ENCODE data around the gene XBP1. TPM values are rescaled to one million over a fixed set of nuclear protein-coding genes. Genes with fewer than 3 reads are reported as not detected.

Gene XBP1
- total RNA-seq, 1 experiment from 2014 or later, result 81.3 TPM

DNA sequence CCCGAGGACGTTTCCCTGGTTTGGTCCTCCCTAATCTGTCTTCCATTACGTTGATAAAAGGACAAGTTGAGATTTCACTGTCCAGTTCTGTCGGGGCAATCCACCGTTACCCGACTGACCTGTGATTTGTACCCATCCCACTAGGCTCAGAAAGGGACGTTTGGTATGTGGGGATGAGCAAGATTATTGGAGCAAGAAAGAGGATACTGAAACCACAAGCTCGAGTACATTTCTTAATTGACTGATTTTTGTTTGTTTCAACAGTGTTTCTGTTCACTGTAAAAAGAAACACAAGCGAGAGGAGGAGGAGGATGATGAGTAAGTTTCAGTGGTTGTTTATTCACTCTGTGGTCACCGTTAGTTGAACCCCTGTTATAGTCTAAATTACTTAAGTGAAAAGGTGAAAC, 26.9 kb downstream of the XBP1 start:
- ChIA-PET POLR2A (interaction anchor here (1.4 kb wide), 1 partner anchor 27 kb away, joined by 4 read pairs; the partner anchor contains the start of gene XBP1), CTCF (interaction anchor here (0.7 kb wide), 1 partner anchor 17 kb away, joined by 3 read pairs; no protein-coding TSS in a partner anchor), RAD21 (ENCODE audit: low non-redundant PET in 1 of 2, low total read pairs in 2 of 2, uncharacterized antibody in 2 of 2, unreplicated experiment in 2 of 2) (no interaction called here)
- TF ChIP-seq FOSL1 (IDR thresholded peaks at IDR 0.05; ENCODE audit: low read depth) (no peak), POLR2AphosphoS5 (IDR thresholded peaks at IDR 0.05; ENCODE audit: low read depth, low read length) (no peak), ZBTB33 (IDR thresholded peaks at IDR 0.05; ENCODE audit: extremely low read depth, insufficient replicate concordance, low read length) (no peak), ZNF274 (IDR thresholded peaks at IDR 0.05; ENCODE audit: low read depth, low read length) (no peak), TCF7L2 (IDR thresholded peaks at IDR 0.05; ENCODE audit: borderline replicate concordance, extremely low read depth, insufficient read depth, insufficient read length) (no peak), EZH2 (IDR thresholded peaks at IDR 0.05) (no peak)
- TF ChIP-seq, protein P1, sequence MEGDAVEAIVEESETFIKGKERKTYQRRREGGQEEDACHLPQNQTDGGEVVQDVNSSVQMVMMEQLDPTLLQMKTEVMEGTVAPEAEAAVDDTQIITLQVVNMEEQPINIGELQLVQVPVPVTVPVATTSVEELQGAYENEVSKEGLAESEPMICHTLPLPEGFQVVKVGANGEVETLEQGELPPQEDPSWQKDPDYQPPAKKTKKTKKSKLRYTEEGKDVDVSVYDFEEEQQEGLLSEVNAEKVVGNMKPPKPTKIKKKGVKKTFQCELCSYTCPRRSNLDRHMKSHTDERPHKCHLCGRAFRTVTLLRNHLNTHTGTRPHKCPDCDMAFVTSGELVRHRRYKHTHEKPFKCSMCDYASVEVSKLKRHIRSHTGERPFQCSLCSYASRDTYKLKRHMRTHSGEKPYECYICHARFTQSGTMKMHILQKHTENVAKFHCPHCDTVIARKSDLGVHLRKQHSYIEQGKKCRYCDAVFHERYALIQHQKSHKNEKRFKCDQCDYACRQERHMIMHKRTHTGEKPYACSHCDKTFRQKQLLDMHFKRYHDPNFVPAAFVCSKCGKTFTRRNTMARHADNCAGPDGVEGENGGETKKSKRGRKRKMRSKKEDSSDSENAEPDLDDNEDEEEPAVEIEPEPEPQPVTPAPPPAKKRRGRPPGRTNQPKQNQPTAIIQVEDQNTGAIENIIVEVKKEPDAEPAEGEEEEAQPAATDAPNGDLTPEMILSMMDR (IDR thresholded peaks at IDR 0.05 in 2 of 3, conservative IDR thresholded peaks at IDR 0.05 in 1 of 3; ENCODE audit: borderline replicate concordance in 1 of 3, insufficient read depth in 1 of 3, low read depth in 2 of 3, low read length in 2 of 3), result no peak
- DNase-seq (ENCODE audit: low read depth, low spot score) (no peak), ATAC-seq (no peak)
- Histone ChIP-seq H3K4me3 (replicated peaks in 1 of 2; ENCODE audit: low read depth in 1 of 2, low read length in 2 of 2) (peak overlapping the region; percentile 80 to 85), H3K4me2 (ENCODE audit: low read length) (peak overlapping the region; percentile 78), H2AFZ (ENCODE audit: low read depth, low read length, poor library complexity, severe bottlenecking) (no peak overlapping the region), H3K79me2 (ENCODE audit: insufficient read depth, low read length) (peaks cover 55% of the 10 kb centered on the region), H3K4me1 (ENCODE audit: control insufficient read depth in 1 of 2, insufficient read depth in 2 of 2, low read length in 2 of 2) (peaks cover 0 to 12% of the 10 kb centered on the region in 2 experiments; a peak in 3 of 4 replicates), H3K9ac (ENCODE audit: low read length) (peak overlapping the region; percentile 73), H3K36me3 (ENCODE audit: control insufficient read depth in 1 of 2, insufficient read depth in 2 of 2, low read length in 2 of 2) (peaks cover 7% of the 10 kb centered on the region in 2 experiments; a peak in 2 of 4 replicates), H3K27me3 (ENCODE audit: insufficient read depth, low read length) (no peaks in the 10 kb centered on the region), H4K20me1 (ENCODE audit: insufficient read depth) (no peaks in the 10 kb centered on the region), H3K9me3 (ENCODE audit: control insufficient read depth in 1 of 2, insufficient read depth in 1 of 2, low read depth in 1 of 2, low read length in 2 of 2) (peaks cover 0 to 3% of the 10 kb centered on the region in 2 experiments; a peak in 1 of 4 replicates), H3K27ac (ENCODE audit: low read depth, low read length) (peak overlapping the region; percentile 97), H3K9me2 (ENCODE audit: insufficient read depth) (no peaks in the 10 kb centered on the region)
- TSS peak; percentile 71 for BruUV-seq (replicated peaks)
- intact Hi-C loops (cut with micrococcal nuclease), result no loop called here
